GM23338 (cell line): ENCODE data around the gene PCDHB5.
"Not testable (repeated sequence)": the region's sequence is repeated elsewhere in the genome, so short reads cannot be mapped to it uniquely, and the experiment has no call there.

ENCODE experiments used
- CREB1 ChIP-seq: fragments of 250-450 bp; sonication (Bioruptor Pico); IDR thresholded peaks from 2 replicates; pipeline ENCODE4 v1.5.0; 2020; ENCODE audit warnings: low read depth, mild to moderate bottlenecking, moderate library complexity
- EZH2 ChIP-seq: fragments of 200-600 bp; sonication (generic); IDR thresholded peaks from one replicate; pipeline ENCODE4 v1.8.0; 2017; ENCODE audit warnings: antibody characterized with exemption, mild to moderate bottlenecking, low read depth; ENCODE audit not compliant: unreplicated experiment
- EZH2phosphoT487 ChIP-seq: fragments of 200-600 bp; sonication (generic); IDR thresholded peaks from one replicate; pipeline ENCODE4 v1.8.1; 2018; ENCODE audit warnings: antibody characterized with exemption; ENCODE audit not compliant: unreplicated experiment
- JUNB ChIP-seq: IDR thresholded peaks from one replicate; pipeline ENCODE4 v1.6.1; 2016; ENCODE audit warnings: antibody characterized with exemption; ENCODE audit not compliant: unreplicated experiment
- POLR2AphosphoS5 ChIP-seq: IDR thresholded peaks from 2 replicates; pipeline ENCODE4 v1.6.1; 2016; ENCODE audit warnings: antibody characterized with exemption, low read depth
- REST ChIP-seq: IDR thresholded peaks from one replicate; pipeline ENCODE4 v1.6.1; 2018; ENCODE audit warnings: antibody characterized with exemption; ENCODE audit not compliant: unreplicated experiment
- ZNF331 ChIP-seq: fragments of 250-450 bp; sonication (Bioruptor Pico); IDR thresholded peaks from 2 replicates; pipeline ENCODE4 v1.5.0; 2020; ENCODE audit warnings: low read depth, mild to moderate bottlenecking, moderate library complexity
- TF ChIP-seq, protein P1 (sequence below), 2 experiments: fragments of 200-600 bp in 1 of 2; sonication (generic) in 1 of 2; conservative IDR thresholded peaks; 2 replicates each; pipeline versions ENCODE4 v1.5.1 to v1.6.1; 2016 to 2017; ENCODE audit warnings: antibody characterized with exemption in 2 of 2, low read depth in 2 of 2, mild to moderate bottlenecking in 2 of 2, moderate library complexity in 1 of 2

DNA sequence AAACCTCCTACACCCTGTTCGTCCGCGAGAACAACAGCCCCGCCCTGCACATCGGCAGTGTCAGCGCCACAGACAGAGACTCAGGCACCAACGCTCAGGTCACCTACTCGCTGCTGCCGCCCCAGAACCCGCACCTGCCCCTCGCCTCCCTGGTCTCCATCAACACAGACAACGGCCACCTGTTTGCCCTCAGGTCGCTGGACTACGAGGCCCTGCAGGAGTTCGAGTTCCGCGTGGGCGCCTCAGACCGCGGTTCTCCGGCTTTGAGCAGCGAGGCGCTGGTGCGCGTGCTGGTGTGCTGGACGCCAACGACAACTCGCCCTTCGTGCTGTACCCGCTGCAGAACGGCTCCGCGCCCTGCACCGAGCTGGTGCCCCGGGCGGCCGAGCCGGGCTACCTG is 22.4 kb downstream of the PCDHB5 start:
- TF ChIP-seq, protein P1, sequence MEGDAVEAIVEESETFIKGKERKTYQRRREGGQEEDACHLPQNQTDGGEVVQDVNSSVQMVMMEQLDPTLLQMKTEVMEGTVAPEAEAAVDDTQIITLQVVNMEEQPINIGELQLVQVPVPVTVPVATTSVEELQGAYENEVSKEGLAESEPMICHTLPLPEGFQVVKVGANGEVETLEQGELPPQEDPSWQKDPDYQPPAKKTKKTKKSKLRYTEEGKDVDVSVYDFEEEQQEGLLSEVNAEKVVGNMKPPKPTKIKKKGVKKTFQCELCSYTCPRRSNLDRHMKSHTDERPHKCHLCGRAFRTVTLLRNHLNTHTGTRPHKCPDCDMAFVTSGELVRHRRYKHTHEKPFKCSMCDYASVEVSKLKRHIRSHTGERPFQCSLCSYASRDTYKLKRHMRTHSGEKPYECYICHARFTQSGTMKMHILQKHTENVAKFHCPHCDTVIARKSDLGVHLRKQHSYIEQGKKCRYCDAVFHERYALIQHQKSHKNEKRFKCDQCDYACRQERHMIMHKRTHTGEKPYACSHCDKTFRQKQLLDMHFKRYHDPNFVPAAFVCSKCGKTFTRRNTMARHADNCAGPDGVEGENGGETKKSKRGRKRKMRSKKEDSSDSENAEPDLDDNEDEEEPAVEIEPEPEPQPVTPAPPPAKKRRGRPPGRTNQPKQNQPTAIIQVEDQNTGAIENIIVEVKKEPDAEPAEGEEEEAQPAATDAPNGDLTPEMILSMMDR (conservative IDR thresholded peaks at IDR 0.05; ENCODE audit: low read depth in 2 of 2): not testable (repeated sequence)
- not testable (repeated sequence) for TF ChIP-seq REST; POLR2AphosphoS5; EZH2; JUNB; CREB1; ZNF331 (CRISPR knock-in tag); EZH2phosphoT487
